H9 (cell line): ENCODE data around the gene CSTF1. TPM values are rescaled to one million over a fixed set of nuclear protein-coding genes. Genes with fewer than 3 reads are reported as not detected.

Experiments
- DNase-seq: peaks from one replicate; pipeline ENCODE4 v3.0.0-alpha.2; 2017
- H2AFZ ChIP-seq: one replicate; pipeline ENCODE4 v1.6.1; 2013; ENCODE audit warnings: mild to moderate bottlenecking, low read length, control low read depth, moderate library complexity
- H2AK5ac ChIP-seq: 2 replicates; pipeline ENCODE4 v1.6.1; 2013; ENCODE audit warnings: low read length, control low read depth, mixed read lengths; ENCODE audit not compliant: insufficient read length
- H2BK120ac ChIP-seq: one replicate; pipeline ENCODE4 v1.6.1; 2013; ENCODE audit warnings: low read depth, mild to moderate bottlenecking, low read length, control low read depth, inconsistent platforms; ENCODE audit not compliant: poor library complexity, severe bottlenecking
- H2BK12ac ChIP-seq: 2 replicates; pipeline ENCODE4 v1.6.1; 2013; ENCODE audit warnings: low read length, control low read depth, mixed read lengths, low read depth; ENCODE audit not compliant: insufficient read length
- H2BK15ac ChIP-seq: 2 replicates; pipeline ENCODE4 v1.6.1; 2013; ENCODE audit warnings: low read depth, low read length, control low read depth
- H2BK20ac ChIP-seq: one replicate; pipeline ENCODE4 v1.6.1; 2013; ENCODE audit warnings: low read depth, mild to moderate bottlenecking, low read length, control low read depth, inconsistent platforms; ENCODE audit not compliant: poor library complexity, severe bottlenecking
- H2BK5ac ChIP-seq: 2 replicates; pipeline ENCODE4 v1.6.1; 2013; ENCODE audit warnings: low read length, control low read depth, mixed read lengths; ENCODE audit not compliant: insufficient read length
- H3K14ac ChIP-seq: 2 replicates; pipeline ENCODE4 v1.6.1; 2013; ENCODE audit warnings: low read length, control low read depth; ENCODE audit not compliant: insufficient read depth
- H3K18ac ChIP-seq: 2 replicates; pipeline ENCODE4 v1.6.1; 2013; ENCODE audit warnings: low read depth, mild to moderate bottlenecking, mixed read lengths, low read length, control low read depth; ENCODE audit not compliant: insufficient read length
- H3K23ac ChIP-seq: 2 replicates; pipeline ENCODE4 v1.6.1; 2013; ENCODE audit warnings: low read length, control low read depth, mixed read lengths, low read depth; ENCODE audit not compliant: insufficient read length
- H3K23me2 ChIP-seq: 2 replicates; pipeline ENCODE4 v1.6.1; 2013; ENCODE audit warnings: low read depth, mild to moderate bottlenecking, mixed read lengths, low read length, control low read depth; ENCODE audit not compliant: insufficient read length, poor library complexity, severe bottlenecking
- H3K27ac ChIP-seq: 2 replicates; pipeline ENCODE4 v1.5.1; 2013; ENCODE audit warnings: low read length, control low read depth, mixed read lengths, low read depth; ENCODE audit not compliant: insufficient read length
- H3K27me3 ChIP-seq: 2 replicates; pipeline ENCODE4 v1.6.1; 2013; ENCODE audit warnings: low read length, control low read depth, inconsistent platforms; ENCODE audit not compliant: insufficient read depth
- H3K4ac ChIP-seq: 2 replicates; pipeline ENCODE4 v1.6.1; 2013; ENCODE audit warnings: low read depth, mild to moderate bottlenecking, control low read depth, inconsistent platforms, low read length, moderate library complexity
- H3K4me1 ChIP-seq: 2 replicates; pipeline ENCODE4 v1.6.1; 2013; ENCODE audit warnings: low read length, control low read depth, inconsistent platforms; ENCODE audit not compliant: insufficient read depth
- H3K4me2 ChIP-seq: 2 replicates; pipeline ENCODE4 v1.6.1; 2013; ENCODE audit warnings: low read length, control low read depth, mixed read lengths; ENCODE audit not compliant: insufficient read length, insufficient read depth
- H3K56ac ChIP-seq: 2 replicates; pipeline ENCODE4 v1.6.1; 2013; ENCODE audit warnings: low read depth, mild to moderate bottlenecking, mixed read lengths, low read length, control low read depth; ENCODE audit not compliant: insufficient read length
- H3K79me1 ChIP-seq: 2 replicates; pipeline ENCODE4 v1.6.1; 2013; ENCODE audit warnings: low read depth, mild to moderate bottlenecking, moderate library complexity, low read length, control low read depth, inconsistent platforms; ENCODE audit not compliant: insufficient read depth, poor library complexity, severe bottlenecking
- H3K79me2 ChIP-seq: 2 replicates; pipeline ENCODE4 v1.6.1; 2013; ENCODE audit warnings: low read length, control low read depth, inconsistent platforms; ENCODE audit not compliant: insufficient read depth
- H3K9ac ChIP-seq: 2 replicates; pipeline ENCODE4 v1.6.1; 2013; ENCODE audit warnings: low read length, control low read depth, mixed read lengths; ENCODE audit not compliant: insufficient read length; ENCODE audit errors: extremely low read depth
- H3K9me3 ChIP-seq: one replicate; pipeline ENCODE4 v1.6.1; 2013; ENCODE audit warnings: low read depth, low read length, inconsistent platforms; ENCODE audit not compliant: control insufficient read depth
- H3T11ph ChIP-seq: one replicate; pipeline ENCODE4 v1.6.1; 2013; ENCODE audit warnings: mild to moderate bottlenecking, low read length, control low read depth, inconsistent platforms
- H4K20me1 ChIP-seq: one replicate; pipeline ENCODE4 v1.6.1; 2013; ENCODE audit not compliant: control insufficient read depth, insufficient read length, insufficient read depth
- H4K5ac ChIP-seq: 2 replicates; pipeline ENCODE4 v1.6.1; 2013; ENCODE audit warnings: low read depth, mild to moderate bottlenecking, mixed read lengths, low read length, control low read depth; ENCODE audit not compliant: insufficient read length
- H4K8ac ChIP-seq: replicated peaks from 2 replicates; pipeline ENCODE4 v1.6.1; 2013; ENCODE audit warnings: low read length, control low read depth, mixed read lengths, low read depth; ENCODE audit not compliant: insufficient read length
- H4K91ac ChIP-seq: 2 replicates; pipeline ENCODE4 v1.6.1; 2013; ENCODE audit warnings: low read depth, mild to moderate bottlenecking, moderate library complexity, mixed read lengths, low read length, control low read depth; ENCODE audit not compliant: insufficient read length
- H3K27ac Mint-ChIP-seq, 3 experiments: 2 replicates in 2 of 3; 3 replicates in 1 of 3; pipeline ENCODE4 v1.8.0; 2020 to 2021; ENCODE audit warnings: mixed read lengths in 3 of 3, mild to moderate bottlenecking in 1 of 3, moderate library complexity in 1 of 3
- H3K27me3 Mint-ChIP-seq: 2 replicates; pipeline ENCODE4 v1.8.0; 2021; ENCODE audit warnings: low read depth, mild to moderate bottlenecking, moderate library complexity, mixed read lengths
- H3K36me3 Mint-ChIP-seq, 3 experiments: 2 replicates in 2 of 3; 3 replicates in 1 of 3; pipeline ENCODE4 v1.8.0; 2020 to 2021; ENCODE audit warnings: low read depth in 3 of 3, mixed read lengths in 3 of 3; ENCODE audit not compliant: insufficient read depth in 1 of 3
- H3K4me1 Mint-ChIP-seq, 2 experiments: 2 replicates each; pipeline ENCODE4 v1.8.0; 2020; ENCODE audit warnings: mixed read lengths in 2 of 2
- H3K4me3 Mint-ChIP-seq, 2 experiments: 2 replicates in 1 of 2; 3 replicates in 1 of 2; pipeline ENCODE4 v1.8.0; 2020 to 2021; ENCODE audit warnings: mild to moderate bottlenecking in 2 of 2, mixed read lengths in 2 of 2, moderate library complexity in 1 of 2
- H3K9me3 Mint-ChIP-seq, 2 experiments: 2 replicates in 1 of 2; 3 replicates in 1 of 2; pipeline ENCODE4 v1.8.0; 2020; ENCODE audit warnings: mild to moderate bottlenecking in 2 of 2, mixed read lengths in 2 of 2, moderate library complexity in 1 of 2
- WGBS: extraction: QIAGEN DNeasy Blood & Tissue Kit; methylation state at CpG from one replicate; pipeline ENCODE4 v1.1.7; 2013; ENCODE audit warnings: missing lambda C conversion rate, low lambda C conversion rate, mixed read lengths; ENCODE audit not compliant: insufficient read length; ENCODE audit errors: extremely low coverage; 5-methylcytosine and 5-hydroxymethylcytosine counted together
- total RNA-seq: library from RNA; stranded (reverse); gene quantifications from 2 replicates; pipeline ENCODE4 v1.2.1, GENCODE V29; 2021
- TF ChIP-seq, protein P1 (sequence below): fragments of 200-600 bp; sonication (generic); conservative IDR thresholded peaks from 3 replicates; pipeline ENCODE4 v1.8.0; 2021; ENCODE audit warnings: antibody characterized with exemption, mild to moderate bottlenecking

The CSTF1 gene
- total RNA-seq, 1 experiment from 2014 or later: 72.9 TPM

DNA sequence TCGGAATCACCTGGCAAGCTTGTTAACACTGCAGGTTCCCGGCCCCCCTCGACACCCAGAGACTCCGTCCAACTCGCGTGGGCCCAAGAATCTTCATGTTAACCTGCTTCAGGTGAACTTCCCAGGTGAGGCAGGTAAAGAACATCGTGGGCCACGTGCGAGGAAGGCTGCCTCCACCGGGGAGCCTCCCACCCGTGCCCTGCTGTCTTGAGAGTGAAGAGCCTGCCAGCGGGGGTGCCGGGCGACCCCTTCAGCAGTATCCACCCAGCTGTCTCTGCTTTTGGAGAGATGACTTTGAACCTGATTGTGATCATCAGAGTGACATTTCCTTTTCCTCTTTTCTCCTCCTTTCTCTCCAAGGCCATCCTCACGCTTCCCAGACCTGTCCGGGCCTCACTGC, 53.1 kb downstream of the CSTF1 start:
- Histone ChIP-seq H3K9me3 (no peaks in the 10 kb centered on the region), H3K79me1 (no peaks in the 10 kb centered on the region), H3K14ac (no peak overlapping the region), H3K18ac (no peak overlapping the region), H2BK12ac (no peak overlapping the region), H4K5ac (no peak overlapping the region), H3K27me3 (no peaks in the 10 kb centered on the region), H3T11ph (no peak overlapping the region), H4K91ac (no peak overlapping the region), H3K23me2 (no peaks in the 10 kb centered on the region), H2BK15ac (no peak overlapping the region), H2AK5ac (no peak overlapping the region), H3K4me2 (no peak overlapping the region), H2AFZ (no peak overlapping the region), H3K79me2 (no peaks in the 10 kb centered on the region), H3K56ac (no peak overlapping the region), H2BK20ac (no peak overlapping the region), H3K4ac (no peak overlapping the region), H3K9ac (no peak overlapping the region), H4K20me1 (no peaks in the 10 kb centered on the region), H2BK5ac (no peak overlapping the region), H4K8ac (no peak overlapping the region), H3K4me1 (no peaks in the 10 kb centered on the region), H2BK120ac (no peak overlapping the region), H3K27ac (no peak overlapping the region), H3K23ac (no peak overlapping the region)
- TF ChIP-seq, protein P1, sequence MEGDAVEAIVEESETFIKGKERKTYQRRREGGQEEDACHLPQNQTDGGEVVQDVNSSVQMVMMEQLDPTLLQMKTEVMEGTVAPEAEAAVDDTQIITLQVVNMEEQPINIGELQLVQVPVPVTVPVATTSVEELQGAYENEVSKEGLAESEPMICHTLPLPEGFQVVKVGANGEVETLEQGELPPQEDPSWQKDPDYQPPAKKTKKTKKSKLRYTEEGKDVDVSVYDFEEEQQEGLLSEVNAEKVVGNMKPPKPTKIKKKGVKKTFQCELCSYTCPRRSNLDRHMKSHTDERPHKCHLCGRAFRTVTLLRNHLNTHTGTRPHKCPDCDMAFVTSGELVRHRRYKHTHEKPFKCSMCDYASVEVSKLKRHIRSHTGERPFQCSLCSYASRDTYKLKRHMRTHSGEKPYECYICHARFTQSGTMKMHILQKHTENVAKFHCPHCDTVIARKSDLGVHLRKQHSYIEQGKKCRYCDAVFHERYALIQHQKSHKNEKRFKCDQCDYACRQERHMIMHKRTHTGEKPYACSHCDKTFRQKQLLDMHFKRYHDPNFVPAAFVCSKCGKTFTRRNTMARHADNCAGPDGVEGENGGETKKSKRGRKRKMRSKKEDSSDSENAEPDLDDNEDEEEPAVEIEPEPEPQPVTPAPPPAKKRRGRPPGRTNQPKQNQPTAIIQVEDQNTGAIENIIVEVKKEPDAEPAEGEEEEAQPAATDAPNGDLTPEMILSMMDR: no peak
- no peak overlapping the region for H3K4me3 Mint-ChIP-seq
- no CpG with 5 or more reads among the region's 16 CpGs for WGBS
- no peaks in the 10 kb centered on the region for H3K9me3 Mint-ChIP-seq
- H3K27ac Mint-ChIP-seq: no peak overlapping the region; a peak in 1 of 7 replicates
- H3K4me1 Mint-ChIP-seq: peaks cover 5% of the 10 kb centered on the region in 2 experiments
- H3K27me3 Mint-ChIP-seq: peaks cover 26% of the 10 kb centered on the region
- DNase-seq: no peak
- H3K36me3 Mint-ChIP-seq: no peaks in the 10 kb centered on the region
